RWPE2 (cell line): Measurements from ENCODE around the gene TMEM121.

Source experiments
- ATAC-seq: fragments of 200-7000 bp; cut with Tn5 transposase; 3 replicates; pipeline ENCODE4 v1.9.1; 2021; ENCODE audit warnings: low read depth
- DNase-seq: peaks from one replicate; pipeline ENCODE4 v3.0.0-alpha.2; 2020; ENCODE audit warnings: low spot score
- H3K27ac ChIP-seq: fragments of 450-650 bp; 2 replicates; pipeline ENCODE4 v1.5.1; 2017; ENCODE audit warnings: mild to moderate bottlenecking; ENCODE audit not compliant: poor library complexity, severe bottlenecking
- H3K27me3 ChIP-seq: fragments of 250-450 bp; sonication (Bioruptor Pico); 2 replicates; pipeline ENCODE4 v1.5.1; 2021; ENCODE audit warnings: mild to moderate bottlenecking, moderate library complexity; ENCODE audit not compliant: insufficient read depth, poor library complexity, severe bottlenecking
- H3K36me3 ChIP-seq: fragments of 250-450 bp; sonication (Bioruptor Pico); 2 replicates; pipeline ENCODE4 v1.5.1; 2020; ENCODE audit warnings: low read depth, mild to moderate bottlenecking, moderate library complexity
- H3K4me1 ChIP-seq: fragments of 250-450 bp; sonication (Bioruptor Pico); 2 replicates; pipeline ENCODE4 v1.5.1; 2021; ENCODE audit warnings: mild to moderate bottlenecking, moderate library complexity; ENCODE audit not compliant: insufficient read depth, poor library complexity, severe bottlenecking
- H3K4me3 ChIP-seq: fragments of 250-450 bp; sonication (Bioruptor Pico); 2 replicates; pipeline ENCODE4 v1.5.1; 2021; ENCODE audit warnings: mild to moderate bottlenecking, moderate library complexity; ENCODE audit not compliant: severe bottlenecking
- H3K9me3 ChIP-seq: fragments of 250-450 bp; sonication (Bioruptor Pico); 2 replicates; pipeline ENCODE4 v1.5.1; 2021; ENCODE audit warnings: mild to moderate bottlenecking, moderate library complexity; ENCODE audit not compliant: severe bottlenecking
- CTCF ChIP-seq: fragments of 450-650 bp; IDR thresholded peaks from one replicate; pipeline ENCODE4 v1.5.1; 2017; ENCODE audit warnings: mild to moderate bottlenecking, moderate library complexity; ENCODE audit not compliant: poor library complexity, severe bottlenecking

Gene TMEM121

DNA sequence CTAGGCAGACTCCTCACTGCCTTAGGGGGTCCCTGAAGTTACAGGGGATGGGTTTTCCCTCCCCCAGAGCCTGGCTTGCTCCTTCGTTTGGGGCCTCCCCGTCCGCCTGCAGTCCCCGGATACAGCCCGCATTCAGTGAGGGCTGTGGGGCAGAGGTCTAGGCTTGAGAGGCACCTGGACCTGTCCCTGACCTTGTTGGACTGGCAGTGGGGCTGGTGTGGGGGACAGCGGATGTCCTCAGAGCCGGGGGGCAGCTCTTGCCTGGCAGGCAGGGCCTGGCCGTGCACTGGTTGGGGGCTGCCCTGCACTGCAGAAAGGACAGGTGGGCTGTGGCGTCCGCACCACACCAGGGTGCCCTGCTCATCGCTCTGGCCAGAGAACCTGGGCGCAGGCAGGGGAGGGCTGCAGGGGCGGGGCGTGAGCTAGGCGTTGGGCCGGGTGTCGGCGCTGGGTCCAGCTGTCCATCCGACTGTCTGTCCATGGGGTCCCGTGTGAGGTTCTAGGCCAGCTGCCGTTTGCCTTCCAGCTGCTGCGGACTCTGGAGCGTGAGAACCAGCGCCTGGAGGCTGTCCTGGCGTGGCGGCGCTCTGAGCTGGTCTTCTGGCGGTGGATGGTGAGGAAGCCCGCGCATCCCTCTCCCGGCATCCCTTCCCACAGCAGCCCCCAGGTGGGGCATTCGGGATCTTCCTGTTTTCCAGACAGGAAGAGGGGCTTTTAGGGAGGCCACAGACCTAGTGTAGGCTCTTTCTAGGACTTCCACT lies 29.4 kb upstream of the TMEM121 start:
- H3K36me3 ChIP-seq: peaks cover 9% of the 10 kb centered on the region
- H3K4me1 ChIP-seq: no peaks in the 10 kb centered on the region
- ATAC-seq: no peak
- no peaks in the 10 kb centered on the region for H3K9me3 ChIP-seq
- no peak overlapping the region for H3K27ac ChIP-seq
- no peak for TF ChIP-seq CTCF
- H3K4me3 ChIP-seq: no peak overlapping the region
- H3K27me3 ChIP-seq: no peaks in the 10 kb centered on the region
- peak; percentile 72 for DNase-seq

DNA sequence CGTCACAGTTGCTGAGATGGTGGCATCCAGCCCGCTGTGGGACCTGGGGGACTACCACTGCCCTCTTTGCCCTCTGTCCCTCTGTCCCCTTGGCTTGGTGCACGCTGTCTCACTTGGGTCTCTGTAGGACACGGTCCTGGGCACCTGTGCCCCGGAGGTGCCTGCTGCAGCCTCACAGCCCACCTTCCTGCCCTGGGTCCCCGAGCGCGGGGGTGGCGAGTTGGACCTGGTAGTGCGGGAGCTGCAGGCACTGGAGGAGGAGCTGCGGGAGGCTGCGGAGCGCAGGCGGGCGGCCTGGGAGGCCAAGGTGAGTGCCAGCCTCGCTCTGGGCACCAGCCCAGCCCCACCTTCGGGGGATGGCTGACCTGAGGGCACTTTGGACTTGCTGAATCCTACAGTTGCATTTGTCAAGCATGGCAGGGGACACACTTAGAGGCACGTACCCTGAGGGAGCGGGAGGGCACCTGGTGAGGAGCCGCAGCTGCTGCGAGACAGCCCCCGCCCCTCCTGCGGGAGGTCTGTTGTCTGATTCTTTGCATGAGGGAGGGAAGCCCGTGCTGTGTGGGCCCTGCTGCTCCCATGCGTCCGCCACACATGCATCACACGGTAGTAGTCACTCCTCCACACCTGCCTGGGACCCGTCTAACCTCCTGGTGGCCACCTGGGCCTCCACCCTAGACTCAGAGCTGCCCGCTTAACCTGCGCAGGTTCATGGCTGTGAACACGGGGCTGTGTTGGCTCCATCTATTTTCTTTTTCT lies 28.5 kb upstream of the TMEM121 start:
- Histone ChIP-seq H3K36me3 (0 out of 2 replicates have a peak, but pooled peaks cover under 1% of the 10 kb centered on the region), H3K4me1 (no peaks in the 10 kb centered on the region)
- no peak for ATAC-seq

DNA sequence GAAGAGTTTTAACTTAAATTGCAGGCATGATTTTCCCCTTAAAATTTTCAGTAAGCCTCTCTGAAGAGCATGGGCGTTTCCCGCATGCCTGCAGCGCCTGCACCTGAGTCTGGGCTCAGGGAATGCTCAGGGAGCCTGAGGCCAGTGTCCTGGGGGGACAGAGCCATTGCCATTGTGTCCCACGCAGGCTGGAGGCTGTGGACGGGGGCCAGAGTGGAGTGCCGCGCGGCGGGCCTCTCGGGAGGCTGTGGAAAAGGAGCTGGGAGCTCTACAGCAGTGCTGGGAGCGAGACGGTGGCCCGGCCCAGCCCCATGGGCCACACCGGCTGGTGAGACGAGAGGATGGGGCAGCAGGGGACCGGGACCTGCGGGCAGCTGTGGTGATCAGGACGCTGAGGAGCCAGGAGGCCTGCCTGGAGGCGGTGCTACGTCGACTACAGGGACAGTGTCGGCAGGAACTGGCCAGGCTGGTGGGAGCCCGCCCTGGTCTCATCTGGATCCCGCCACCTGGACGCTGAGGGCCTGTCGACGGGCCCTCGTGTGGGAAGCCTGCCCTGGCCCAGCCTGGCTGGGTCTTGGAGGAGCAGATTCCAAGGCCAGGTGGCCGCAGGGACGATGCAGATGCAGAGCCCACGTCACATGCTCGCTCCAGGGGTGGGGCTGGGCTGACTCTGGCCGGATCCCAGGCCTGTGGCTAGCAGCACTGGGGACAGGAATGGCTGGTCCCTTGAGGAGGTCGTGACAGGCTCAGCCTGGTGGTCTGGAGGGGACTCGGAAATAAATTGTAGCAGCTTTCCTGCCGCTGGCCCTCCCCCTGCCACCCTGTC lies 27.7 kb upstream of the TMEM121 start:
- TF ChIP-seq CTCF: no peak
- H3K4me1 ChIP-seq: no peaks in the 10 kb centered on the region
- DNase-seq (peak; percentile 78), ATAC-seq (no peak)
- H3K27ac ChIP-seq: no peak overlapping the region
- H3K4me3 ChIP-seq: no peak overlapping the region
- no peaks in the 10 kb centered on the region for H3K27me3 ChIP-seq
- H3K9me3 ChIP-seq: no peaks in the 10 kb centered on the region
- H3K36me3 ChIP-seq: no peaks in the 10 kb centered on the region

More for the DNA sequence above, 28.5 kb upstream of the TMEM121 start:
- Histone ChIP-seq H3K4me3 (no peak overlapping the region), H3K27ac (no peak overlapping the region), H3K9me3 (no peaks in the 10 kb centered on the region), H3K27me3 (no peaks in the 10 kb centered on the region)
- DNase-seq: peak; percentile 74
- no peak for TF ChIP-seq CTCF

- DNase-seq (no peak), ATAC-seq (0 out of 3 replicates have a peak, but pooled peaks have one; percentile 4)
- H3K4me1 ChIP-seq: no peaks in the 10 kb centered on the region
- no peak overlapping the region for H3K27ac ChIP-seq
- H3K9me3 ChIP-seq: no peaks in the 10 kb centered on the region
- no peaks in the 10 kb centered on the region for H3K27me3 ChIP-seq
- no peaks in the 10 kb centered on the region for H3K36me3 ChIP-seq
- TF ChIP-seq CTCF: no peak
- no peak overlapping the region for H3K4me3 ChIP-seq
Measured at GRCh38 chr14:105499256-105500035, 26.9 kb upstream of the TMEM121 start.
